CD4-positive, alpha-beta T cell (primary cell): ENCODE measurements around the gene STK35. TPM values are rescaled to one million over a fixed set of nuclear protein-coding genes. Genes with fewer than 3 reads are reported as not detected.

Experiments
- ATAC-seq: fragments of 200-7000 bp; cut with Tn5 transposase; one replicate; pipeline ENCODE4 v1.10.0; 2022; ENCODE audit warnings: mild to moderate bottlenecking; ENCODE audit not compliant: poor library complexity
- CTCF ChIA-PET: fragments of 350-600 bp; sonication (Branson Sonifier 250); formaldehyde crosslinking; loops from one replicate; lab custom pipeline; 2021; ENCODE audit warnings: antibody characterized with exemption, inconsistent platforms; lab: Charles Lee
- POLR2A ChIA-PET: fragments of 350-600 bp; sonication (Branson Sonifier 250); formaldehyde crosslinking; loops from one replicate; lab custom pipeline; 2021; ENCODE audit warnings: antibody characterized with exemption, inconsistent platforms; lab: Charles Lee
- DNase-seq, 14 experiments: peaks; one replicate each; pipeline ENCODE4 v3.0.0-alpha.2; 2013 to 2020; ENCODE audit warnings: mixed read lengths in 2 of 14
- H3K27ac ChIP-seq, 2 donors: one replicate each; pipeline versions ENCODE4 v1.5.1 to v1.7.0; 2013; ENCODE audit warnings: low read length in 2 of 2, low read depth in 1 of 2, mild to moderate bottlenecking in 1 of 2
- H3K27me3 ChIP-seq, 2 experiments: 1 replicate in 1 of 2; 2 replicates in 1 of 2; pipeline versions ENCODE4 v1.6.1 to v1.7.0; 2013; ENCODE audit warnings: low read length in 2 of 2, control low read depth in 1 of 2, mild to moderate bottlenecking in 1 of 2, moderate library complexity in 1 of 2; ENCODE audit not compliant: insufficient read depth in 2 of 2, control insufficient read depth in 1 of 2
- H3K36me3 ChIP-seq: one replicate; pipeline ENCODE4 v1.6.1; 2013; ENCODE audit warnings: low read length, control low read depth; ENCODE audit not compliant: insufficient read depth
- H3K4me1 ChIP-seq: one replicate; pipeline ENCODE4 v1.6.1; 2013; ENCODE audit warnings: low read length, control low read depth; ENCODE audit not compliant: insufficient read depth
- H3K4me3 ChIP-seq: one replicate; pipeline ENCODE4 v1.5.1; 2013; ENCODE audit warnings: mild to moderate bottlenecking, low read length, moderate library complexity
- H3K9me3 ChIP-seq, 2 experiments: 1 replicate in 1 of 2; 2 replicates in 1 of 2; pipeline versions ENCODE4 v1.6.1 to v1.7.0; 2013; ENCODE audit warnings: low read length in 2 of 2, mild to moderate bottlenecking in 2 of 2, control low read depth in 1 of 2, moderate library complexity in 1 of 2; ENCODE audit not compliant: control insufficient read depth in 1 of 2, insufficient read depth in 1 of 2
- H3K27ac Mint-ChIP-seq: one replicate; pipeline ENCODE4 v1.8.0; 2020; ENCODE audit warnings: mixed read lengths
- H3K27me3 Mint-ChIP-seq: one replicate; pipeline ENCODE4 v1.8.0; 2021; ENCODE audit warnings: mixed read lengths
- H3K36me3 Mint-ChIP-seq: one replicate; pipeline ENCODE4 v1.8.0; 2021; ENCODE audit warnings: low read depth, mixed read lengths
- H3K4me1 Mint-ChIP-seq: one replicate; pipeline ENCODE4 v1.8.0; 2021; ENCODE audit warnings: low read depth, mixed read lengths
- H3K4me3 Mint-ChIP-seq: one replicate; pipeline ENCODE4 v1.8.0; 2020; ENCODE audit warnings: mild to moderate bottlenecking, mixed read lengths
- H3K9me3 Mint-ChIP-seq: one replicate; pipeline ENCODE4 v1.8.0; 2020; ENCODE audit warnings: mixed read lengths
- CTCF ChIP-seq: fragments of 200-600 bp; IDR thresholded peaks from one replicate; pipeline ENCODE4 v1.8.0; 2022; ENCODE audit warnings: antibody characterized with exemption, mild to moderate bottlenecking
- intact Hi-C, 2 experiments: fragments of 100-400 bp; cut with DNase I in 1 of 2; cut with micrococcal nuclease in 1 of 2; formaldehyde crosslinking; loops; one replicate each; pipeline versions ENCODE4 v1.15.1 to v1.9.0; 2023 to 2025; cut with DNase I, micrococcal nuclease
- total RNA-seq, 174 experiments: library from RNA in 2 of 174; stranded (reverse) in 2 of 174; gene quantifications; one replicate each; pipeline ENCODE4 v1.2.3 and lab custom pipeline; 2021 to 2026

The STK35 gene
- total RNA-seq, 2 experiments from 2014 or later, result 18.9 to 19.6 TPM

GRCh38 chr20:2053615-2054014 lies 48.0 kb upstream of the STK35 start:
- Mint-ChIP-seq H3K36me3 (no peaks in the 10 kb centered on the region), H3K4me3 (no peak overlapping the region), H3K9me3 (peaks cover 4% of the 10 kb centered on the region), H3K27me3 (peaks cover 80% of the 10 kb centered on the region), H3K27ac (no peak overlapping the region), H3K4me1 (no peaks in the 10 kb centered on the region)
- no peaks in the 10 kb centered on the region for H3K36me3 ChIP-seq
- peaks cover 7 to 14% of the 10 kb centered on the region in 2 experiments for H3K27me3 ChIP-seq
- ChIA-PET CTCF (interaction anchor here (1.1 kb wide), 1 partner anchor 118 kb away, joined by 4 read pairs; no protein-coding TSS in a partner anchor), POLR2A (no interaction called here)
- no peak overlapping the region for H3K27ac ChIP-seq
- H3K9me3 ChIP-seq, result peaks cover 5 to 7% of the 10 kb centered on the region in 2 experiments
- no peak for TF ChIP-seq CTCF
- no peaks in the 10 kb centered on the region for H3K4me1 ChIP-seq
- intact Hi-C loops, result no loop called here
- DNase-seq, result no peak
- no peak overlapping the region for H3K4me3 ChIP-seq
- no peak for ATAC-seq

- H3K36me3 ChIP-seq, result no peaks in the 10 kb centered on the region
- Mint-ChIP-seq H3K9me3 (peaks cover 4% of the 10 kb centered on the region), H3K27me3 (peaks cover 83% of the 10 kb centered on the region), H3K36me3 (no peaks in the 10 kb centered on the region), H3K4me1 (no peaks in the 10 kb centered on the region), H3K4me3 (no peak overlapping the region), H3K27ac (no peak overlapping the region)
- no peak overlapping the region for H3K4me3 ChIP-seq
- DNase-seq (no peak), ATAC-seq (no peak)
- ChIA-PET POLR2A (no interaction called here), CTCF (no interaction called here)
- no peak overlapping the region for H3K27ac ChIP-seq
- no peaks in the 10 kb centered on the region for H3K4me1 ChIP-seq
- peaks cover 9 to 19% of the 10 kb centered on the region in 2 experiments for H3K27me3 ChIP-seq
- H3K9me3 ChIP-seq, result peaks cover 5 to 7% of the 10 kb centered on the region in 2 experiments
- intact Hi-C loops, result no loop called here
- no peak for TF ChIP-seq CTCF
These were observed 46.7 kb upstream of the STK35 start for GRCh38 chr20:2054911-2055310.

GRCh38 chr20:2059411-2059810 lies 42.2 kb upstream of the STK35 start:
- H3K4me1 Mint-ChIP-seq, result no peaks in the 10 kb centered on the region
- Histone ChIP-seq H3K4me3 (no peak overlapping the region), H3K27me3 (peaks cover 2 to 5% of the 10 kb centered on the region in 2 experiments), H3K4me1 (no peaks in the 10 kb centered on the region), H3K36me3 (no peaks in the 10 kb centered on the region), H3K9me3 (peaks cover 0 to 3% of the 10 kb centered on the region in 2 experiments), H3K27ac (no peak overlapping the region)
- no peak overlapping the region for H3K4me3 Mint-ChIP-seq
- H3K36me3 Mint-ChIP-seq, result no peaks in the 10 kb centered on the region
- ChIA-PET POLR2A (no interaction called here), CTCF (no interaction called here)
- peaks cover 64% of the 10 kb centered on the region for H3K27me3 Mint-ChIP-seq
- no peak for ATAC-seq
- H3K27ac Mint-ChIP-seq, result no peak overlapping the region
- H3K9me3 Mint-ChIP-seq, result peaks cover 4% of the 10 kb centered on the region
- intact Hi-C loops, result no loop called here
- DNase-seq, result no peak
- TF ChIP-seq CTCF, result no peak
